ENCODE data around the gene BRI3BP. TPM values are rescaled to one million over a fixed set of nuclear protein-coding genes. Genes with fewer than 3 reads are reported as not detected.
A peak's percentile ranks its signal among the peaks of the same experiment; 100 is the strongest.
"Not testable (repeated sequence)": the region's sequence is repeated elsewhere in the genome, so short reads cannot be mapped to it uniquely, and the experiment has no call there.

BRI3BP gene
- total RNA-seq, 1 donor from 2014 or later = 4.4 TPM

DNA sequence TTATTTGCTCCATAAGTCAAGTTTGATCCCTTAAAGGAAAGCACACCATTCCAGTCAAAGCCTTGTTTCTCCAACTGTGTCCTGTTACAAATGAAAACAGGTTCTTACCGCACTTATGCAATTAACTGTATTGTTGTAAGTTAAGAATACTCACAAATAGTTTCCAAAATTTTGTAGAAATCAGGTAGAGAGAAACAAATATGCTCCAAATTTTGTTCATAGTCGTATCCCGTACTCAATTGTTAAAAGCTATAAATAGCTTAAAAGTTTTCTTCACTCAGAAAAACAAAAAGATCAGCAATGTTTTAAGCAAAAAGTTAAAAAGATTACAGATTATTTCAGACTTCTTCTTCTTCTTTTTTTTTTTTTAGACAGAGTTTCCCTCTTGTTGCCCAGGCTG is 67.8 kb downstream of the BRI3BP start:
- DNase-seq (ENCODE audit: extremely low spot score in 2 of 2) = no peak
- intact Hi-C loops (cut with DNase I) = no loop called here
- no peaks in the 10 kb centered on the region for H3K9me3 ChIP-seq
- H3K36me3 ChIP-seq = no peaks in the 10 kb centered on the region
- H3K27ac ChIP-seq = no peak overlapping the region
- H3K27me3 ChIP-seq = no peaks in the 10 kb centered on the region
- H3K4me3 ChIP-seq = no peak overlapping the region
- H3K4me1 ChIP-seq = peaks cover 16% of the 10 kb centered on the region
- TF ChIP-seq POLR2AphosphoS5 (IDR thresholded peaks at IDR 0.05; ENCODE audit: insufficient read depth in 1 of 2, low read depth in 1 of 2) (no peak), POLR2A (IDR thresholded peaks at IDR 0.05) (no peak)
- TF ChIP-seq, protein P1, sequence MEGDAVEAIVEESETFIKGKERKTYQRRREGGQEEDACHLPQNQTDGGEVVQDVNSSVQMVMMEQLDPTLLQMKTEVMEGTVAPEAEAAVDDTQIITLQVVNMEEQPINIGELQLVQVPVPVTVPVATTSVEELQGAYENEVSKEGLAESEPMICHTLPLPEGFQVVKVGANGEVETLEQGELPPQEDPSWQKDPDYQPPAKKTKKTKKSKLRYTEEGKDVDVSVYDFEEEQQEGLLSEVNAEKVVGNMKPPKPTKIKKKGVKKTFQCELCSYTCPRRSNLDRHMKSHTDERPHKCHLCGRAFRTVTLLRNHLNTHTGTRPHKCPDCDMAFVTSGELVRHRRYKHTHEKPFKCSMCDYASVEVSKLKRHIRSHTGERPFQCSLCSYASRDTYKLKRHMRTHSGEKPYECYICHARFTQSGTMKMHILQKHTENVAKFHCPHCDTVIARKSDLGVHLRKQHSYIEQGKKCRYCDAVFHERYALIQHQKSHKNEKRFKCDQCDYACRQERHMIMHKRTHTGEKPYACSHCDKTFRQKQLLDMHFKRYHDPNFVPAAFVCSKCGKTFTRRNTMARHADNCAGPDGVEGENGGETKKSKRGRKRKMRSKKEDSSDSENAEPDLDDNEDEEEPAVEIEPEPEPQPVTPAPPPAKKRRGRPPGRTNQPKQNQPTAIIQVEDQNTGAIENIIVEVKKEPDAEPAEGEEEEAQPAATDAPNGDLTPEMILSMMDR (IDR thresholded peaks at IDR 0.05) = no peak

DNA sequence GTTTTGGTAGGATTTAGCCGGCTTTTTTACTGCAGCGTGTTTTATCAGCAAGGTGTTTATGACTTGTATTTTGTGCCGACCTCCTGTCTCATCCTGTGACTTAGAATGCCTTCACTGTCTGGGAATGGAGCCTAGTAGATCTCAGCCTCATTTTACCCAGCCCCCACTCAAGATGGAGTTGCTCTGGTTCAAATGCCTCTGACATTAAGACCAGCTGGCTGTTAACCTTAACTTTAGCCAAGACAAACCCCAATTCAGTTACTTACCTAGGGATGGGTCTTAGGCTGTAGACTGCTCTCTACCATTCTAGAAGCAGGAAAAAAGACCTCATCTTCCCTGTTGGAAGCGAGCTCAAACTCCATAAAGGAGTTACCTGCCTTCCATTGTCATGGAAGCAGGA is 70.1 kb downstream of the BRI3BP start:
- H3K27ac ChIP-seq; DNase-seq (ENCODE audit: extremely low spot score in 2 of 2); H3K9me3 ChIP-seq; intact Hi-C loops (cut with DNase I); H3K27me3 ChIP-seq; H3K4me3 ChIP-seq; H3K36me3 ChIP-seq: not testable (repeated sequence)
- H3K4me1 ChIP-seq = peaks cover 31% of the 10 kb centered on the region

DNA sequence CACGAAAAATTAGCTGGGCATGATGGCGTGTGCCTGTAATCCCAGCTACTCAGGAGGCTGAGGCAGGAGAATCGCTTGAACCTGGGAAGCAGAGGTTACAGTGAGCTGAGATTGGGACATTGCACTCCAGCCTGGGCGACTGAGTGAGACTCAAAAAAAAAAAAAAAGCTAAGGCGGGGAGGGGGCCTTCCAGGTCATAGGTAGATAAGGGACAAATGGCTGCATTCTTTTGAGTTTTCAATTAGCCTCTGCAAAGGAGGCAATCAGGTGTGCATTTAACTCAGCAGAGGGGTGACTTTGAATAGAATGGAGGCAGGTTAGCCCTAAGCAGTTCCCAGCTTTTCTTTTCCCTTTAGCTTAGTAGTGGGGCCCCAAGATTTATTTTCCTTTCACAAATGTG is 71.0 kb downstream of the BRI3BP start:
- H3K27ac ChIP-seq = no peak overlapping the region
- no peaks in the 10 kb centered on the region for H3K9me3 ChIP-seq
- no peaks in the 10 kb centered on the region for H3K27me3 ChIP-seq
- peak overlapping the region; percentile 72 to 89 for H3K4me3 ChIP-seq
- H3K4me1 ChIP-seq = peaks cover 31% of the 10 kb centered on the region
- H3K36me3 ChIP-seq = no peaks in the 10 kb centered on the region
- no peak for TF ChIP-seq POLR2AphosphoS5 (IDR thresholded peaks at IDR 0.05; ENCODE audit: insufficient read depth in 1 of 2, low read depth in 1 of 2)
- TF ChIP-seq POLR2A (IDR thresholded peaks at IDR 0.05) = no peak
- TF ChIP-seq, protein P1 (IDR thresholded peaks at IDR 0.05) = no peak
- no peak for DNase-seq (ENCODE audit: extremely low spot score in 2 of 2)
- intact Hi-C loops (cut with DNase I) = no loop called here

DNA sequence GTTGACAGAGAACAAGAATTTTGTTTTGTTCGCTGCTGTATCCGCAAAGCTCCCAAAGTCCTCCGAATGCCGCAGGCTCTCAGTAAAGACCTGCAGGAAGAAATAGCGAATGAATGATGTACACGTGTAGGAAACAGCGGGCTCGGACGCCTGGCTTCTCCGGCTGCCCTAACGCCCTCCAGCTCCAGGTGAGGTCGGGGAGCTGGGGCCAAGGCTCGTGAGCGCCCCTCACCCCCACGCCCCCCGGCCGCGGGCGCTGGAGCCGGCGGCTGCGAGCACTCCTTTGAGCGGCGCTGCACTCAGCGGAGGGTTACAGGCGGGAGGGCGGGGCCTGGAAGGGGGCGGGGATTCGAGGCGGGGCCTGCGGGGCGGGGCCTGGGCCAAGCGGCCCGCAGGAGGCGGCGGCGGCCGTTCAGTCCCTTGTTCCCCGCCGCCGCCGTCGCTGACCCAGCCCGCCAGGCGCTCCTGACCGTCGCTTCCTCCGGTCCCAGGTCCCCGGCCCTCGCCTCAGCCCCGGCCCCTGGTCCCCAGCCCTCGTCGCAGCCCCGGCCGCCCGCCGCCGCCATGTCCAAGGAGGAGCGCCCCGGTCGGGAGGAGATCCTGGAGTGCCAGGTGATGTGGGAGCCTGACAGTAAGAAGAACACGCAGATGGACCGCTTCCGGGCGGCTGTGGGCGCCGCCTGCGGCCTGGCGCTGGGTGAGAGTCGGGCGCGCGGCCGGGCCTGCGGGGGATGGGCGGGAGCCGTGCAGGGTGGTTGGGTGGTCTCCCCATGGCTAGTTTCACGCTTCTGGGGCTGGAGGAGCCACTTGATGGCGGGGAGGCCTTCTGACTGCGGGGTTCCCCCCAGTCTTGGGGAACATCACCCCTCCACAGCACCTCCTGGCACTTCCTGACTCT is 71.8 kb downstream of the BRI3BP start, which contains the start of gene AACS:
AACS (plus strand) TSS at position 415 of the 898 bp plus-strand sequence; CDS start at position 565, 150 bp downstream.
- no peak for TF ChIP-seq POLR2A (IDR thresholded peaks at IDR 0.05)
- peak in 1 of 2 donors; percentile 67 for TF ChIP-seq POLR2AphosphoS5 (IDR thresholded peaks at IDR 0.05; ENCODE audit: insufficient read depth in 1 of 2, low read depth in 1 of 2)
- H3K4me3 ChIP-seq = peak within 1 kb of the TSS; percentile 72 to 89
- no peaks in the 10 kb centered on the region for H3K9me3 ChIP-seq
- peak within 1 kb of the TSS; percentile 80 for H3K27ac ChIP-seq
- peaks cover 31% of the 10 kb centered on the region for H3K4me1 ChIP-seq
- intact Hi-C loops (cut with DNase I) = no loop called here
- H3K36me3 ChIP-seq = no peaks in the 10 kb centered on the region
- DNase-seq (ENCODE audit: extremely low spot score in 2 of 2) = no peak
- no peaks in the 10 kb centered on the region for H3K27me3 ChIP-seq

DNA sequence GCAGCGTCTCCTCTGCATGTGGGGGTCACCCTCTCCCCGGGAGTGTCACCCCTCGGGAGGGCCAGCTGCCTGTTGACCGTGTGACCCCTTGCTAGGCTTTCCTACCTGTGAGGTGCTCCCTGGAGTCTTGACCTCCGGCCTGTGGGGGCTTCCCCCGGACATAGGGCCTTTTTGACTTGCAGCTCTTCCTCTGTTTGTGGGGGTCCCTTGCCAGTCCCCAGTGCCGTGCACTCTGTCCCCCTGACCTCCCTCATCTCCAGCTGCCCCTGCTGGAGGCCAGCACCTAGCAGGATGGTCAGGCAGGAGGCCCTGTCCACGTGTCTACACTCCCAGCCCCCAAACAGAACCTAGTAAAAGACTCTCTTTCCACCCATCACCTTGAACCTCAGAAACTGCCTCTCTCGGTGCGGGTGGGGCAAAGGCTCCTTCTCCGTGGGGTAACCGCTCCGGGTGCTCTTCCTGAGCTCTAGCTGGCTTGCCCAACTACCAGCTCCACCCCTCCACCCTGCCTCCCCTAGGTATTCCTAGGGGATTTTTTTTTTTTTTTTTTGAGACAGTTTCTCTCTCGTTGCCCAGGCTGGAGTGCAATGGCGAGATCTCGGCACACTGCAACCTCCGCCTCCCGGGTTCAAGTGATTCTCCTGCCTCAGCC is 72.6 kb downstream of the BRI3BP start:
- intact Hi-C loops (cut with DNase I) = no loop called here
- Histone ChIP-seq H3K9me3 (no peaks in the 10 kb centered on the region), H3K36me3 (no peaks in the 10 kb centered on the region), H3K4me1 (peaks cover 31% of the 10 kb centered on the region), H3K4me3 (peak overlapping the region; percentile 72 to 89), H3K27ac (peak overlapping the region; percentile 80), H3K27me3 (no peaks in the 10 kb centered on the region)
- no peak for DNase-seq (ENCODE audit: extremely low spot score in 2 of 2)
- no peak for TF ChIP-seq POLR2AphosphoS5 (IDR thresholded peaks at IDR 0.05; ENCODE audit: insufficient read depth in 1 of 2, low read depth in 1 of 2)
- TF ChIP-seq, protein P1 (IDR thresholded peaks at IDR 0.05) = no peak
- TF ChIP-seq POLR2A (IDR thresholded peaks at IDR 0.05) = no peak
